Activated T-helper 1 cell treated with Interleukin-2 at 50 U/mL for 16 hours (primary cell): ENCODE results near the gene USP17L30.
"Not testable (repeated sequence)": the region's sequence is repeated elsewhere in the genome, so short reads cannot be mapped to it uniquely, and the experiment has no call there.

Source experiments
- DNase-seq: peaks from one replicate; pipeline ENCODE4 v3.0.0-alpha.2; 2020; ENCODE audit warnings: low read depth

Gene USP17L30, protein sequence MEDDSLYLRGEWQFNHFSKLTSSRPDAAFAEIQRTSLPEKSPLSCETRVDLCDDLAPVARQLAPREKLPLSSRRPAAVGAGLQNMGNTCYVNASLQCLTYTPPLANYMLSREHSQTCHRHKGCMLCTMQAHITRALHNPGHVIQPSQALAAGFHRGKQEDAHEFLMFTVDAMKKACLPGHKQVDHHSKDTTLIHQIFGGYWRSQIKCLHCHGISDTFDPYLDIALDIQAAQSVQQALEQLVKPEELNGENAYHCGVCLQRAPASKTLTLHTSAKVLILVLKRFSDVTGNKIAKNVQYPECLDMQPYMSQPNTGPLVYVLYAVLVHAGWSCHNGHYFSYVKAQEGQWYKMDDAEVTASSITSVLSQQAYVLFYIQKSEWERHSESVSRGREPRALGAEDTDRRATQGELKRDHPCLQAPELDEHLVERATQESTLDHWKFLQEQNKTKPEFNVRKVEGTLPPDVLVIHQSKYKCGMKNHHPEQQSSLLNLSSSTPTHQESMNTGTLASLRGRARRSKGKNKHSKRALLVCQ

DNA sequence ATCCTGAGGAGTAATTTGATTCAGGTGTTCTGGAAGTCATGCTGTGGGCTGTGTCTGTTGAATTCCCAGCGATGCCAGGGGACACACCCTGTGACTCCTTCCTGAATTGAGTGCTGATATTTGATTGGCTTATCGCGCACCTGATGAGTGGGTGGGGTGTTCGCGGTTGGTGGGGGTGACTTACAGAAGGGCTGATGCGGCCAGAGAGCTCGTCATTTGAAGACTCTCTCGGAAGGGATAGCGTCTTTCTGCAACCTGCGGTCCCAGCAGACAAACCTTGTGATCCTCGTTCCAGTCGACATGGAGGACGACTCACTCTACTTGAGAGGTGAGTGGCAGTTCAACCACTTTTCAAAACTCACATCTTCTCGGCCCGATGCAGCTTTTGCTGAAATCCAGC, at the start of gene USP17L30:
TSS of gene USP17L30 (plus strand) at position 301 of the 400 bp plus-strand sequence. CDS start at position 301, 0 bp downstream.
- not testable (repeated sequence) for DNase-seq

DNA sequence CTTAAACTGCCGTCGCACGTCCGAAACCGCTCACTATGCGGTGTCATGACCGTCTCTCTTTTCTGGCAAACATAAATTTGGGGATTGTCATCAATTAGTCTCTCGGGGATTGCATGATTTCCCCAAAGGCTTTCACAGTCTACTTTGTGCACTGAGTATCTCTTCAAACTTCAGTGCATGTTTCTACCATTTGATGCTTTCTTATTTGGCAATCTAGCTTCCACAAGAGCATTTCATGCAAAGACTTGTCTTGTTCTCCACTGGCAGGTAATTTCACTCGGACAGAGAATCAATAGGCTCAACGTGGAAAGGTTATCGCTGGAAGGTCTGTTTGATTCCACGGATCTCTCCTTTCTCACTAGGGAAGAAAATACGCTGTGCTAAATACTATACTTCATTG, 38.7 kb upstream of the USP17L30 start:
- not testable (repeated sequence) for DNase-seq

GRCh38 chr4:9324865-9325264, 38.1 kb upstream of the USP17L30 start, which contains the start of gene USP17L24:
Gene USP17L24 (plus strand): TSS chr4:9325165. CDS start chr4:9325165, 0 bp downstream.
- not testable (repeated sequence) for DNase-seq

- not testable (repeated sequence) for DNase-seq
These were observed 33.3 kb upstream of the USP17L30 start, which contains the start of gene USP17L25 for GRCh38 chr4:9329611-9330010. Gene USP17L25 (plus strand): TSS chr4:9329911. CDS start chr4:9329911, 0 bp downstream.

- not testable (repeated sequence) for DNase-seq
These were observed 28.6 kb upstream of the USP17L30 start, which contains the start of gene USP17L26 for GRCh38 chr4:9334358-9334757. Gene USP17L26 (plus strand): TSS chr4:9334658. CDS start chr4:9334658, 0 bp downstream.

GRCh38 chr4:9339103-9339502, 23.8 kb upstream of the USP17L30 start, which contains the start of gene USP17L5:
Gene USP17L5 (plus strand): TSS chr4:9339403. CDS start chr4:9339403, 0 bp downstream.
- not testable (repeated sequence) for DNase-seq

GRCh38 chr4:9343848-9344247, 19.1 kb upstream of the USP17L30 start, which contains the start of gene USP17L27:
Gene USP17L27 (plus strand): TSS chr4:9344148. CDS start chr4:9344148, 0 bp downstream.
- DNase-seq: not testable (repeated sequence)

GRCh38 chr4:9348593-9348992, 14.3 kb upstream of the USP17L30 start, which contains the start of gene USP17L28:
Gene USP17L28 (plus strand): TSS chr4:9348893. CDS start chr4:9348893, 0 bp downstream.
- not testable (repeated sequence) for DNase-seq

DNA sequence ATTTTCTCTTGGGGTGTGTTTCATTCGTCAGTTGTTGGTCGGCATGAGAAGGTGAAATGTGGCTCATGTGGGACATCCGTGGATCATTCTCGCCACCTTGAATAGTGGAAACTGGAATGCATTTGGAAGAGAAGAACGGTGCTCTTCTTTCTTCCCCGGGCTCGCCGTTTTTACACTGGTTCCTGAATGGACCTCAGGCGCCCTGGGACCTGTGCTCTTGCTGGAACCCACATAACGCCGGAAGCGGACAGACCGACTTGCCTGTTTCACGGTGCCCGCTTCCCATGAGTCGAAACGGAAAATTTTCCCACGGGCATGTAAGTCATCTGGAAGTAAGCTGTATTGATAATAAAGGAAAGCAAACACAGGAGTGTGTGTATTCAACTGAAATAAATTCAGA, 12.1 kb upstream of the USP17L30 start:
- not testable (repeated sequence) for DNase-seq

GRCh38 chr4:9353338-9353737, 9.6 kb upstream of the USP17L30 start, which contains the start of gene USP17L29:
Gene USP17L29 (plus strand): TSS chr4:9353638. CDS start chr4:9353638, 0 bp downstream.
- DNase-seq: not testable (repeated sequence)

- not testable (repeated sequence) for DNase-seq
These were observed 17.0 kb downstream of the USP17L30 start for GRCh38 chr4:9379881-9380280.

- peak; percentile 4 for DNase-seq
These were observed 18.1 kb downstream of the USP17L30 start for GRCh38 chr4:9381012-9381534.

GRCh38 chr4:9384126-9384525, 21.2 kb downstream of the USP17L30 start:
- DNase-seq: no peak

GRCh38 chr4:9389001-9389400, 26.1 kb downstream of the USP17L30 start:
- DNase-seq: not testable (repeated sequence)

DNA sequence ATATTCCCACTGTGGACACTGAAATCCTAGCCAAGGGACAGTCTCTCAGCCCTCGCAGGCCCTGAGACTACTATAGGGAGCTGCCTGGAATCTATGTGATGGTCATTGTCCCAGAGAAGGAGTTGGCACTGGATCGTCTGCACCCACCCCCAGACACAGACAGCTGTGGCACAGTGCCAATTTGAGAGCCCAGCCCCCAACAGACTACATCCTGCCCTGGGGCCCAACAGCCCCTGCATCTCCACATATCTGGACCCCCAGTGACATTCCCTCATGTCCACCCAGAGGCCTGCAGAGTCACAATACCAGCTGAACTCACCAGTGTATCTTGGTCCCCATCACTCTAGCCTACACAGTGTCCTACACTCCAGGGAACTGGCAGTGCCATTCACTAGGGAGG, 42.8 kb downstream of the USP17L30 start:
- DNase-seq: not testable (repeated sequence)

- not testable (repeated sequence) for DNase-seq
These were observed 43.6 kb downstream of the USP17L30 start for GRCh38 chr4:9406491-9406890.

DNA sequence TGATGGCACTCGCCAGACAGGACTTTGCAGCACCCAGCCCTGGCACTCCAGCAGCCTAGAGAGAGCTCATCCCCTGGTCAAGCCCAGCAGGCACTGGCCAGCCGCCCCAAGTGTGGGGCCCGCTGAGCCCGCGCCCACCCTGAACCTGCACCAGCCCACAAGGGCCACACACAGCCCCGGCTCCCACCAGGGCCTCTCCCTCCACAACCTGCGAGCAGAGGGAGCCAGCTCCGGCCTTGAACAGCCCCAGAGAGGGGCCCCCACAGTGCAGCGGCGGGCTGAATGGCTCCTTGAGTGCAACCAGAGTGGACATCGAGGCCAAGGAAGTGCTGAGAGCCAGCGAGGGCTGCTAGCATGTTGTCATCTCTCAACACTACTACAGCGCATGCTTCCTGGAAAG, 46.9 kb downstream of the USP17L30 start:
- DNase-seq: no peak
